SU-DHL-6 (cell line): Measurements from ENCODE around the gene LPIN3.

Experiments
- H2AFZ ChIP-seq: fragments of 200-600 bp; sonication (generic); 2 replicates; pipeline ENCODE4 v1.6.1; 2014; ENCODE audit warnings: low read depth, mild to moderate bottlenecking, moderate library complexity, mixed read lengths, antibody characterized with exemption, low read length; ENCODE audit not compliant: severe bottlenecking
- H3F3A ChIP-seq: fragments of 200-600 bp; shearing (Covaris generic); 2 replicates; pipeline ENCODE4 v1.6.0; 2016; ENCODE audit warnings: antibody characterized with exemption, mild to moderate bottlenecking; ENCODE audit not compliant: insufficient read depth
- H3K27ac ChIP-seq: fragments of 200-600 bp; sonication (generic); 2 replicates; pipeline ENCODE4 v1.5.1; 2016; ENCODE audit warnings: low read depth, mild to moderate bottlenecking, low read length, moderate library complexity, mixed read lengths
- H3K27me3 ChIP-seq: fragments of 200-600 bp; sonication (generic), shearing (Covaris generic); 2 replicates; pipeline ENCODE4 v1.6.0; 2014; ENCODE audit warnings: mild to moderate bottlenecking, low read length
- H3K36me3 ChIP-seq: fragments of 200-600 bp; sonication (generic); 2 replicates; pipeline ENCODE4 v1.6.1; 2014; ENCODE audit warnings: mild to moderate bottlenecking, low read length, mixed read lengths
- H3K4me2 ChIP-seq: fragments of 300-600, 200-600 bp; shearing (Covaris generic), sonication (generic); 2 replicates; pipeline ENCODE4 v1.6.0; 2014; ENCODE audit warnings: low read length, low read depth, mild to moderate bottlenecking; ENCODE audit not compliant: poor library complexity, severe bottlenecking
- H3K4me3 ChIP-seq: fragments of 200-600 bp; sonication (generic); 2 replicates; pipeline ENCODE4 v1.5.1; 2014; ENCODE audit warnings: antibody characterized with exemption, low read length, mild to moderate bottlenecking, mixed read lengths; ENCODE audit not compliant: insufficient read depth, poor library complexity, severe bottlenecking
- H3K79me2 ChIP-seq: fragments of 200-600 bp; sonication (generic); 2 replicates; pipeline ENCODE4 v1.6.1; 2014; ENCODE audit warnings: mild to moderate bottlenecking, low read length, moderate library complexity; ENCODE audit not compliant: insufficient read depth
- H3K9ac ChIP-seq: fragments of 200-600 bp; sonication (generic); 2 replicates; pipeline ENCODE4 v1.7.0; 2014; ENCODE audit warnings: mild to moderate bottlenecking, low read length
- H3K9me2 ChIP-seq: fragments of 200-600 bp; sonication (generic); replicated peaks from 2 replicates; pipeline ENCODE4 v1.6.1; 2014; ENCODE audit warnings: low read length; ENCODE audit not compliant: insufficient read depth
- H3K9me3 ChIP-seq: fragments of 200-600 bp; sonication (generic); 2 replicates; pipeline ENCODE4 v1.6.1; 2014; ENCODE audit warnings: low read length, mixed read lengths; ENCODE audit not compliant: insufficient read depth
- H4K20me1 ChIP-seq: fragments of 200-600 bp; sonication (generic); 2 replicates; pipeline ENCODE4 v1.6.1; 2014; ENCODE audit warnings: low read depth, mild to moderate bottlenecking, antibody characterized with exemption, low read length, moderate library complexity, mixed read lengths
- CTCF ChIP-seq: fragments of 200-600 bp; sonication (generic); IDR thresholded peaks from one replicate; pipeline ENCODE4 v1.5.1; 2017; ENCODE audit warnings: antibody characterized with exemption, mild to moderate bottlenecking, low read length, moderate library complexity; ENCODE audit not compliant: insufficient read depth, poor library complexity, severe bottlenecking
- EZH2phosphoT487 ChIP-seq: fragments of 200-600 bp; sonication (generic), shearing (Covaris generic); conservative IDR thresholded peaks from 2 replicates; pipeline ENCODE4 v1.6.1; 2018; ENCODE audit warnings: mild to moderate bottlenecking, antibody characterized with exemption, low read length, moderate library complexity, mixed read lengths

The LPIN3 gene

DNA sequence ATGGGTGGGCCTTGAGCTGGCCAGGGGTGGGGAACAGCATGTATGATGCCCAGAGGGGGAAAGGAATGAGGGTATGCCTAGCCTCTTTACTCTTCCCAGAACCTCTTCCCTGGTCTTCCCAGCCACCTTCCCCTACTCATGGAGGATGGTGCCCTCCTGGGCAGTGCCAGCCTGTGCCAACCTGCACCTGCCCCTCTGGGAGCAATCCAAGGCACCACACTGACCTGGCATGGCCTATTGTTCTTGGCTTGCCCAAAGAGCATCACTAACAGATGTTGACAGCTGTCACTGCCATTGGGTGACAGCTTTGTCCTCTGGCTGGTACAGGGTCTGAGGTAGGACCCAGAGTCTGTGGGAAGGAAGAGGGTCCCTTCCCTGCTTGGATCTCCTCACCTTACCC is 12.9 kb downstream of the LPIN3 start:
- Histone ChIP-seq H3K9me3 (no peaks in the 10 kb centered on the region), H3K4me3 (no peak overlapping the region), H3K9me2 (no peaks in the 10 kb centered on the region), H3F3A (no peaks in the 10 kb centered on the region), H3K27me3 (no peaks in the 10 kb centered on the region), H3K4me2 (no peak overlapping the region), H3K9ac (no peak overlapping the region), H4K20me1 (no peaks in the 10 kb centered on the region), H3K27ac (no peak overlapping the region), H3K79me2 (no peaks in the 10 kb centered on the region), H3K36me3 (no peaks in the 10 kb centered on the region), H2AFZ (no peak overlapping the region)
- TF ChIP-seq EZH2phosphoT487, result no peak
- no peak for TF ChIP-seq CTCF

- TF ChIP-seq EZH2phosphoT487, result no peak
- TF ChIP-seq CTCF, result no peak
- H3F3A ChIP-seq, result no peaks in the 10 kb centered on the region
- H3K36me3 ChIP-seq, result no peaks in the 10 kb centered on the region
- H4K20me1 ChIP-seq, result no peaks in the 10 kb centered on the region
- no peaks in the 10 kb centered on the region for H3K9me2 ChIP-seq
- H3K27me3 ChIP-seq, result no peaks in the 10 kb centered on the region
- H3K27ac ChIP-seq, result no peak overlapping the region
- H3K4me2 ChIP-seq, result no peak overlapping the region
- H3K4me3 ChIP-seq, result no peak overlapping the region
- H2AFZ ChIP-seq, result no peak overlapping the region
- no peaks in the 10 kb centered on the region for H3K9me3 ChIP-seq
- H3K9ac ChIP-seq, result no peak overlapping the region
- H3K79me2 ChIP-seq, result no peaks in the 10 kb centered on the region
Measured at GRCh38 chr20:41355192-41355591, 14.6 kb downstream of the LPIN3 start.

DNA sequence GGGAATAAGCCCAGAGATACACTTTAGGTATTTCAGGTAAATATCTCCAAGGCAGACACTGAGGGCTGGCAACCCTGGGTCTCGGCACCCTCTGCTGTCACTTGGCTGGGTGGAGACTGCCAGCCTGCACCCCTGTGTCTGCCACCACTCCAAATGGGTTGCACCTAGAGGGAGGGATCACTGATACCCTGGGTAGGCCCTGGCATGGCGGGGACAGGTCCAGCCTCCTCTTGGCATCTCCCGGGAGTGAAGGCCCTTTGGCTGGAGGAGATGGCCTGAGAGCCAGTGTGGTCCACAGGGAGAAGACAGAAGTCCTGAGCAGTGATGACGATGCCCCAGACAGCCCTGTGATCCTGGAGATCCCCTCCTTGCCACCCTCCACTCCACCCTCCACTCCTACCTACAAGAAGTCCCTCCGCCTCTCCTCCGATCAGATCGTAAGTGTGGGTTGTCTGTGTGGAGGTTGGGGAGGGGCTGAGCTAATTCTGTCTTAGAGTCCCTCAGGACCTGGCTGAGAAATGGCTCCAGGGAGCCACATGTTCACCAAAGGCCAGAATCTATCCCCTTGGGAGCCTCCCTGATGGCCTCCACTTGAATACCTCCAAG is 15.1 kb downstream of the LPIN3 start:
- H2AFZ ChIP-seq, result no peak overlapping the region
- H3K79me2 ChIP-seq, result no peaks in the 10 kb centered on the region
- H3K4me3 ChIP-seq, result no peak overlapping the region
- no peaks in the 10 kb centered on the region for H3K9me3 ChIP-seq
- no peak for TF ChIP-seq EZH2phosphoT487
- H4K20me1 ChIP-seq, result no peaks in the 10 kb centered on the region
- H3K27me3 ChIP-seq, result no peaks in the 10 kb centered on the region
- H3K9me2 ChIP-seq, result no peaks in the 10 kb centered on the region
- no peaks in the 10 kb centered on the region for H3F3A ChIP-seq
- H3K27ac ChIP-seq, result no peak overlapping the region
- no peaks in the 10 kb centered on the region for H3K36me3 ChIP-seq
- no peak overlapping the region for H3K4me2 ChIP-seq
- no peak overlapping the region for H3K9ac ChIP-seq

- Histone ChIP-seq H3K9me3 (no peaks in the 10 kb centered on the region), H3K9ac (no peak overlapping the region), H4K20me1 (no peaks in the 10 kb centered on the region), H3K4me3 (no peak overlapping the region), H3K4me2 (no peak overlapping the region), H3K9me2 (no peaks in the 10 kb centered on the region), H3K27ac (no peak overlapping the region), H3K79me2 (no peaks in the 10 kb centered on the region), H3K36me3 (no peaks in the 10 kb centered on the region), H3K27me3 (no peaks in the 10 kb centered on the region), H3F3A (no peaks in the 10 kb centered on the region), H2AFZ (no peak overlapping the region)
- no peak for TF ChIP-seq CTCF
- TF ChIP-seq EZH2phosphoT487, result no peak
Measured at GRCh38 chr20:41356951-41357350, 16.3 kb downstream of the LPIN3 start.
